Left renal cortex interstitium (tissue), 4 donors: Measurements from ENCODE around the gene CDCA3. TPM values are rescaled to one million over a fixed set of nuclear protein-coding genes. Genes with fewer than 3 reads are reported as not detected.

ENCODE experiments used
- DNase-seq, 4 donors: peaks; one replicate each; pipeline ENCODE4 v3.0.0-alpha.2; 2013; ENCODE audit warnings: low read depth in 4 of 4, low spot score in 2 of 4, missing footprints in 1 of 4
- polyA plus RNA-seq, 4 donors: library from polyadenylated mRNA; unstranded; fragments of 120-200 nt; gene quantifications; one replicate each; pipeline ENCODE4 v1.2.1, GENCODE V29; 2013; ENCODE audit not compliant: insufficient read length in 4 of 4

The CDCA3 gene
- polyA plus RNA-seq, 4 donors: 20.2 to 32.7 (median 26.4) TPM

GRCh38 chr12:6823182-6824084 lies 27.7 kb downstream of the CDCA3 start:
- DNase-seq: no peak

GRCh38 chr12:6822426-6823135 lies 28.5 kb downstream of the CDCA3 start:
- DNase-seq: no peak

- DNase-seq: peak in 3 of 4 donors; percentile 63 to 80 (median 77)
These were observed 29.3 kb downstream of the CDCA3 start, which contains the start of gene GPR162 for GRCh38 chr12:6821591-6822425. Gene GPR162 (plus strand): TSS chr12:6821821. CDS start chr12:6823899, 2,078 bp downstream.

GRCh38 chr12:6820166-6820565 lies 30.9 kb downstream of the CDCA3 start:
- no peak for DNase-seq

- no peak for DNase-seq
These were observed 31.7 kb downstream of the CDCA3 start for GRCh38 chr12:6819106-6820030.

- no peak for DNase-seq
These were observed 32.4 kb downstream of the CDCA3 start for GRCh38 chr12:6818645-6819044.

GRCh38 chr12:6818222-6818621 lies 32.9 kb downstream of the CDCA3 start:
- no peak for DNase-seq

GRCh38 chr12:6817662-6818157 lies 33.4 kb downstream of the CDCA3 start:
- DNase-seq: no peak

GRCh38 chr12:6817098-6817497 lies 34.0 kb downstream of the CDCA3 start:
- no peak for DNase-seq

- no peak for DNase-seq
These were observed 34.5 kb downstream of the CDCA3 start for GRCh38 chr12:6816598-6816997.

GRCh38 chr12:6813363-6813762 lies 37.7 kb downstream of the CDCA3 start:
- DNase-seq: no peak

GRCh38 chr12:6810758-6811157 lies 40.3 kb downstream of the CDCA3 start:
- DNase-seq: no peak

- no peak for DNase-seq
These were observed 42.0 kb downstream of the CDCA3 start for GRCh38 chr12:6809056-6809455.

GRCh38 chr12:6807170-6807569 lies 43.9 kb downstream of the CDCA3 start:
- DNase-seq: no peak

GRCh38 chr12:6799147-6799546 lies 51.9 kb downstream of the CDCA3 start:
- no peak for DNase-seq
